ENCODE results near the gene ATOH8. TPM values are rescaled to one million over a fixed set of nuclear protein-coding genes. Genes with fewer than 3 reads are reported as not detected.

Gene ATOH8
- total RNA-seq, 2 donors from 2014 or later, result 40.1 to 49.8 TPM

DNA sequence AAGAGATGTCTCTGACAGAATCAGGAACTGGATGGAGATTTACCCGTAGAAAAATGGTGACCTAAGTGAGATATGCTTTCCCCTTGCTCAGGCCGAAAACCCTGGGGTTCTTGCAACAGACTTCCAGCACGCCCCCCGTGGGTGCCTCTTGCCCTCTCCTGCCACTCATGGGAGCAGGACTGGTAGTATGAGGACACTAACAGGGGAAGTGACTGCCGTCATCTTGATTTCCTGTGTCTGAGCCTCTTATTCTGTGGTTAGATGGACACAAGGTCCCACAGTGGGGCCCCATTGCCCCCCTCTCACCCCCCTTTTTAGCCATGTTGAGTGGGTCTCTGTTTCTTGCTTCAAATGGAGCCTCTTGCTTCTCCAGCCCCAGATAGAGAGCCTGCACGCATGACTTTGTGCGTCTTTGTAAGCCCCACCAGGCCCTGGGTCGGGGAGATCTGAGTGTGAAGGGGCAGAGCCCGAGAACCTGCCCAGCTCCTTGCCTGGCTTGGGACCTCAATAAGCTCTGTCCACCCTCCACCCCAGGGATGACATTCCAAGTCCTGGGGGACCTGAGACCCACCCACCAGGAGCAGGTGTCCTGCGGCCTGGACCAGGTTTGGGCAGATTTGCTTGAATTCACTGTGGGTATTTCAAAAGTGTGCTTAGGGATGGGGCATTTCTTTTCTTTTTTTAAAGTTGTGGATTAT lies 47.0 kb upstream of the ATOH8 start:
- Histone ChIP-seq H3K4me3 (no peak overlapping the region), H3K9me3 (no peaks in the 10 kb centered on the region), H3K27me3 (replicated peaks; ENCODE audit: insufficient read depth) (no peaks in the 10 kb centered on the region), H3K4me1 (replicated peaks) (no peaks in the 10 kb centered on the region), H3K36me3 (no peaks in the 10 kb centered on the region), H3K27ac (peak overlapping the region in 1 of 2 donors; percentile 16)
- intact Hi-C loops (cut with DNase I), result no loop called here
- TF ChIP-seq POLR2AphosphoS5 (IDR thresholded peaks at IDR 0.05) (no peak), POLR2A (IDR thresholded peaks at IDR 0.05) (no peak)
- TF ChIP-seq, protein P1, sequence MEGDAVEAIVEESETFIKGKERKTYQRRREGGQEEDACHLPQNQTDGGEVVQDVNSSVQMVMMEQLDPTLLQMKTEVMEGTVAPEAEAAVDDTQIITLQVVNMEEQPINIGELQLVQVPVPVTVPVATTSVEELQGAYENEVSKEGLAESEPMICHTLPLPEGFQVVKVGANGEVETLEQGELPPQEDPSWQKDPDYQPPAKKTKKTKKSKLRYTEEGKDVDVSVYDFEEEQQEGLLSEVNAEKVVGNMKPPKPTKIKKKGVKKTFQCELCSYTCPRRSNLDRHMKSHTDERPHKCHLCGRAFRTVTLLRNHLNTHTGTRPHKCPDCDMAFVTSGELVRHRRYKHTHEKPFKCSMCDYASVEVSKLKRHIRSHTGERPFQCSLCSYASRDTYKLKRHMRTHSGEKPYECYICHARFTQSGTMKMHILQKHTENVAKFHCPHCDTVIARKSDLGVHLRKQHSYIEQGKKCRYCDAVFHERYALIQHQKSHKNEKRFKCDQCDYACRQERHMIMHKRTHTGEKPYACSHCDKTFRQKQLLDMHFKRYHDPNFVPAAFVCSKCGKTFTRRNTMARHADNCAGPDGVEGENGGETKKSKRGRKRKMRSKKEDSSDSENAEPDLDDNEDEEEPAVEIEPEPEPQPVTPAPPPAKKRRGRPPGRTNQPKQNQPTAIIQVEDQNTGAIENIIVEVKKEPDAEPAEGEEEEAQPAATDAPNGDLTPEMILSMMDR (IDR thresholded peaks at IDR 0.05), result no peak
- no peak for DNase-seq (ENCODE audit: low spot score)
- 86% methylated on average over 10 of the region's 10 CpGs for WGBS

DNA sequence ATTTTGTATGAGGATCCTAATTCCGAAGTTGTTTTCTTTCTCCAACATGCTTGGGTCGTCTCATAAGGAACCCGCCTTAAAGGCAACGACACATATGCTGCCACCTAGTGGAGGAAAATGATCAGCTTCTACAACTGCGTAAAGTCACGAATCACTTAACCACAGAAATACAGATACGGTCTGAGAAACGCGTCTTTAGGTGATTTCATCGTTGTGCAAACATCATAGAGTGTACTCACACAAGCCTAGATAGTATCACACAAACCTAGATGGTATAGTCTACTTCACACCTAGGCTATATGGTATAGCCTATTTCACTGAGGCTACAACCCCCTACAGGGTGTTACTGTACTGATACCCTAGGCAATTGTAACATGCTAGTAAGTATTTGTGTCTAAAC lies 46.5 kb upstream of the ATOH8 start:
- WGBS, result 2% methylated on average over 10 of the region's 10 CpGs
- intact Hi-C loops (cut with DNase I), result no loop called here
- peak; percentile 78 for DNase-seq (ENCODE audit: low spot score)
- Histone ChIP-seq H3K27ac (peak overlapping the region in 1 of 2 donors; percentile 16), H3K9me3 (no peaks in the 10 kb centered on the region), H3K4me1 (replicated peaks) (no peaks in the 10 kb centered on the region), H3K27me3 (replicated peaks; ENCODE audit: insufficient read depth) (no peaks in the 10 kb centered on the region), H3K36me3 (no peaks in the 10 kb centered on the region), H3K4me3 (no peak overlapping the region)
- TF ChIP-seq, protein P1 (IDR thresholded peaks at IDR 0.05), result peak; percentile 71 to 83 (median 79)
- no peak for TF ChIP-seq POLR2A (IDR thresholded peaks at IDR 0.05)
- TF ChIP-seq POLR2AphosphoS5 (IDR thresholded peaks at IDR 0.05), result peak; percentile 43

DNA sequence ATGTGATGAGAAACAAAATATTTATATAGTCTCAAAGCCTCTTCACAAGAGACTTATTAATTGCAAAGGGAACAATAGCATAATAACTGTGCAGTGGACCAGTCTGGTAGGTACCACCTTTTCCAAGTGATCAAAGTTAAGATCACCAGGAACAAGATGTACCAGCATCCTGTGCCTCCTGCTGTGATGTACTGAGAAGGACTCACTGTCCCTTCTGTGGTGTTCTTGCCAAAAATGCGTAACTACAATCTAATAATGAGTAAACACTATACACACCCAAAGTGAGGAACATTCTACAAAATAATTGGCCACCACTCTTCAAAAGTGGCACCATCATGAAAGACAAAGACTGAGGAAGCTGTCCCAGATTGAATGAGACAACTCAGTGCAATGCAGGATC lies 45.1 kb upstream of the ATOH8 start:
- no peak overlapping the region for H3K4me3 ChIP-seq
- peak overlapping the region in 1 of 2 donors; percentile 13 for H3K27ac ChIP-seq
- intact Hi-C loops (cut with DNase I), result no loop called here
- WGBS, result 22% methylated on average over 1 of the region's 1 CpG
- no peak for DNase-seq (ENCODE audit: low spot score)
- H3K27me3 ChIP-seq (replicated peaks; ENCODE audit: insufficient read depth), result no peaks in the 10 kb centered on the region
- peaks cover 4% of the 10 kb centered on the region for H3K4me1 ChIP-seq (replicated peaks)
- H3K36me3 ChIP-seq, result no peaks in the 10 kb centered on the region
- no peaks in the 10 kb centered on the region for H3K9me3 ChIP-seq
- peak; percentile 81 for TF ChIP-seq POLR2AphosphoS5 (IDR thresholded peaks at IDR 0.05)
- TF ChIP-seq, protein P1 (IDR thresholded peaks at IDR 0.05), result no peak

DNA sequence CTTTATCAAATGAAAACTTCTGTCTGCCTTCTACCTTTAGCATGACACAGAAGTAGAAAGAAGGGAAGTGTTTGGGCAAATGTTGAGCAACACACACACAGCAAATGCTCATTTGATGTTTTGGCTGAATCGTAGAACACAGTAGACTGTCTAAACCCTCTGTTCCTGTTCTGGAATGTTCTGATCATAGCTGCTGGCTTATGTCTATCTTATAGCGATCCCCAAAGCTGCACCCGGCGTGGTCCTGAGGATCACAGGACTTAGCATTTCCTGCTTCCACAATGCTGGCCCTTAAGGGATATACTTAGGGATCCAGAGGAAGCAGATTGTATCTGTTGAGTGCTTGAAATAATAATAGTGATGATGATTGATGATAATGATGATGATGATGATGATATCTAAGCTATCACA lies 44.4 kb upstream of the ATOH8 start:
- H3K27me3 ChIP-seq (replicated peaks; ENCODE audit: insufficient read depth), result no peaks in the 10 kb centered on the region
- no peaks in the 10 kb centered on the region for H3K36me3 ChIP-seq
- H3K27ac ChIP-seq, result peak overlapping the region in 1 of 2 donors; percentile 13
- H3K9me3 ChIP-seq, result no peaks in the 10 kb centered on the region
- H3K4me3 ChIP-seq, result no peak overlapping the region
- DNase-seq (ENCODE audit: low spot score), result no peak
- no peak for TF ChIP-seq POLR2A (IDR thresholded peaks at IDR 0.05)
- peak; percentile 6 for TF ChIP-seq POLR2AphosphoS5 (IDR thresholded peaks at IDR 0.05)
- TF ChIP-seq, protein P1 (IDR thresholded peaks at IDR 0.05), result no peak
- peaks cover 4% of the 10 kb centered on the region for H3K4me1 ChIP-seq (replicated peaks)
- intact Hi-C loops (cut with DNase I), result no loop called here
- 61% methylated on average over 4 of the region's 4 CpGs for WGBS

All from prostate gland (tissue), 2 donors.